Suprapubic skin (tissue), 3 donors: ENCODE measurements around the gene GOLGA1.

Experiments used
- EP300 ChIP-seq: sonication (generic); formaldehyde crosslinking; IDR thresholded peaks from one replicate; pipeline ENCODE4 v1.6.1; 2017; ENCODE audit warnings: antibody characterized with exemption
- POLR2A ChIP-seq, 2 donors: fragments of 450-650 bp; IDR thresholded peaks; one replicate each; pipeline ENCODE4 v1.6.1; 2017; ENCODE audit warnings: antibody characterized with exemption in 2 of 2, mild to moderate bottlenecking in 2 of 2, moderate library complexity in 2 of 2
- TF ChIP-seq, protein P1 (sequence below), 2 donors: fragments of 200-600 bp in 1 of 2; fragments of 450-650 bp in 1 of 2; sonication (generic) in 1 of 2; IDR thresholded peaks; one replicate each; pipeline ENCODE4 v1.5.1; 2016 to 2019; ENCODE audit warnings: antibody characterized with exemption in 2 of 2, mild to moderate bottlenecking in 1 of 2, moderate library complexity in 1 of 2

- TF ChIP-seq, protein P1, sequence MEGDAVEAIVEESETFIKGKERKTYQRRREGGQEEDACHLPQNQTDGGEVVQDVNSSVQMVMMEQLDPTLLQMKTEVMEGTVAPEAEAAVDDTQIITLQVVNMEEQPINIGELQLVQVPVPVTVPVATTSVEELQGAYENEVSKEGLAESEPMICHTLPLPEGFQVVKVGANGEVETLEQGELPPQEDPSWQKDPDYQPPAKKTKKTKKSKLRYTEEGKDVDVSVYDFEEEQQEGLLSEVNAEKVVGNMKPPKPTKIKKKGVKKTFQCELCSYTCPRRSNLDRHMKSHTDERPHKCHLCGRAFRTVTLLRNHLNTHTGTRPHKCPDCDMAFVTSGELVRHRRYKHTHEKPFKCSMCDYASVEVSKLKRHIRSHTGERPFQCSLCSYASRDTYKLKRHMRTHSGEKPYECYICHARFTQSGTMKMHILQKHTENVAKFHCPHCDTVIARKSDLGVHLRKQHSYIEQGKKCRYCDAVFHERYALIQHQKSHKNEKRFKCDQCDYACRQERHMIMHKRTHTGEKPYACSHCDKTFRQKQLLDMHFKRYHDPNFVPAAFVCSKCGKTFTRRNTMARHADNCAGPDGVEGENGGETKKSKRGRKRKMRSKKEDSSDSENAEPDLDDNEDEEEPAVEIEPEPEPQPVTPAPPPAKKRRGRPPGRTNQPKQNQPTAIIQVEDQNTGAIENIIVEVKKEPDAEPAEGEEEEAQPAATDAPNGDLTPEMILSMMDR (IDR thresholded peaks at IDR 0.05), result no peak
- no peak for TF ChIP-seq EP300
- TF ChIP-seq POLR2A (IDR thresholded peaks at IDR 0.05), result no peak
These were observed 87.2 kb downstream of the GOLGA1 start for GRCh38 chr9:124853605-124854143.
